Panc1 (cell line): Measurements from ENCODE around the gene ZNF831. TPM values are rescaled to one million over a fixed set of nuclear protein-coding genes. Genes with fewer than 3 reads are reported as not detected.
A peak's percentile ranks its signal among the peaks of the same experiment; 100 is the strongest.

Experiments used
- ATAC-seq: fragments of 200-7000 bp; cut with Tn5 transposase; 2 replicates; pipeline ENCODE4 v1.9.1; 2020; ENCODE audit warnings: mild to moderate bottlenecking, moderate library complexity
- BruUV-seq: library from RNA; stranded (reverse); fragments of 400-500 nt; replicated peaks from 2 replicates; lab custom pipeline; 2021; lab: Mats Ljungman, UMichigan
- CTCF ChIA-PET: fragments of 300-600 bp; sonication (Branson Sonifier 250); formaldehyde crosslinking; loops from one replicate; lab custom pipeline; 2022; ENCODE audit warnings: antibody characterized with exemption; lab: Charles Lee
- POLR2A ChIA-PET: fragments of 300-600 bp; sonication (Branson Sonifier 250); formaldehyde crosslinking; loops from one replicate; lab custom pipeline; 2022; ENCODE audit warnings: antibody characterized with exemption; lab: Charles Lee
- DNase-seq: peaks from one replicate; pipeline ENCODE4 v3.0.0-alpha.2; 2010; ENCODE audit warnings: low read depth, low spot score
- H3K27ac ChIP-seq: 2 replicates; pipeline ENCODE4 v1.5.1; 2011; ENCODE audit warnings: mild to moderate bottlenecking, low read length, inconsistent platforms
- H3K27me3 ChIP-seq: fragments of 200-500 bp; sonication (Bioruptor generic); 2 replicates; pipeline ENCODE4 v1.6.0; 2014; ENCODE audit warnings: low read length, inconsistent platforms; ENCODE audit not compliant: control insufficient read depth, insufficient read depth
- H3K36me3 ChIP-seq: fragments of 200-500 bp; sonication (Bioruptor generic); 2 replicates; pipeline ENCODE4 v1.5.1; 2014; ENCODE audit warnings: inconsistent platforms, mild to moderate bottlenecking, low read length, moderate library complexity; ENCODE audit not compliant: control insufficient read depth, insufficient read depth
- H3K4me1 ChIP-seq: 2 replicates; pipeline ENCODE4 v1.5.1; 2011; ENCODE audit warnings: inconsistent platforms, mild to moderate bottlenecking, low read length, moderate library complexity; ENCODE audit not compliant: control insufficient read depth, insufficient read depth
- H3K4me3 ChIP-seq, 2 experiments: 2 replicates each; pipeline ENCODE4 v1.5.1; 2011 to 2012; ENCODE audit warnings: low read depth in 2 of 2, low read length in 2 of 2, mild to moderate bottlenecking in 2 of 2, inconsistent platforms in 1 of 2, moderate library complexity in 1 of 2
- H3K9me3 ChIP-seq: fragments of 200-500 bp; sonication (Bioruptor generic); 2 replicates; pipeline ENCODE4 v1.5.1; 2014; ENCODE audit warnings: low read depth, mild to moderate bottlenecking, inconsistent platforms, low read length, moderate library complexity; ENCODE audit not compliant: control insufficient read depth, insufficient read depth
- CTCF ChIP-seq: fragments of 450-650 bp; IDR thresholded peaks from 2 replicates; pipeline ENCODE4 v1.5.1; 2017; ENCODE audit warnings: mild to moderate bottlenecking
- POLR2AphosphoS5 ChIP-seq: IDR thresholded peaks from 2 replicates; pipeline ENCODE4 v1.6.1; 2012; ENCODE audit warnings: mild to moderate bottlenecking, low read depth, low read length, moderate library complexity
- REST ChIP-seq, 2 experiments: IDR thresholded peaks; 2 replicates each; pipeline ENCODE4 v1.6.1; 2011 to 2012; ENCODE audit warnings: low read depth in 2 of 2, control low read depth in 1 of 2, low read length in 1 of 2, mild to moderate bottlenecking in 1 of 2, moderate library complexity in 1 of 2; ENCODE audit not compliant: insufficient read depth in 1 of 2
- SIN3A ChIP-seq: IDR thresholded peaks from 2 replicates; pipeline ENCODE4 v1.6.1; 2012; ENCODE audit warnings: low read depth, mild to moderate bottlenecking, low read length, moderate library complexity, borderline replicate concordance; ENCODE audit not compliant: insufficient read depth
- TCF7L2 ChIP-seq: IDR thresholded peaks from 2 replicates; pipeline ENCODE4 v1.6.1; 2011; ENCODE audit warnings: mild to moderate bottlenecking, low read depth, low read length, inconsistent platforms
- in situ Hi-C: cut with HindIII; loops from 2 replicates; pipeline ENCODE4 v1.10.0; 2016; ENCODE audit warnings: low sequenced_read_pairs, low pct_unique_long_range_greater_than_20kb
- intact Hi-C: fragments of 100-400 bp; cut with micrococcal nuclease; formaldehyde crosslinking; loops from one replicate; pipeline ENCODE4 v1.10.0; 2022; ENCODE audit not compliant: unreplicated experiment
- total RNA-seq: library from RNA; stranded (reverse); gene quantifications from one replicate; pipeline ENCODE4 v1.2.1, GENCODE V29; 2021; ENCODE audit not compliant: unreplicated experiment

Gene ZNF831
- total RNA-seq, 1 experiment from 2014 or later: 0.03 TPM

GRCh38 chr20:59222253-59223181, 58.9 kb downstream of the ZNF831 start:
- Histone ChIP-seq H3K27me3 (peaks cover 55% of the 10 kb centered on the region), H3K36me3 (no peaks in the 10 kb centered on the region), H3K27ac (no peak overlapping the region), H3K9me3 (no peaks in the 10 kb centered on the region), H3K4me1 (peaks cover 4% of the 10 kb centered on the region), H3K4me3 (peak overlapping the region; percentile 38 to 43)
- in situ Hi-C loops: no loop called here
- CTCF ChIA-PET: interaction anchor here (0.6 to 1.8 kb wide), 7 partner anchors 35 to 394 kb away, joined by 3 to 9 read pairs (median 4); no protein-coding TSS in a partner anchor
- DNase-seq: no peak
- POLR2A ChIA-PET: interaction anchor here (0.7 kb wide), 1 partner anchor 107 kb away, joined by 3 read pairs; no protein-coding TSS in a partner anchor
- no peak for TF ChIP-seq POLR2AphosphoS5
- TF ChIP-seq SIN3A: no peak
- no peak for TF ChIP-seq REST (IDR thresholded peaks at IDR 0.05; ENCODE audit: insufficient read depth in 1 of 2, low read depth in 2 of 2, low read length in 1 of 2)
- no peak for TF ChIP-seq TCF7L2
- TF ChIP-seq CTCF: peak; percentile 98
- intact Hi-C loops: loop anchor here (2.0 to 10.0 kb wide), 3 partner anchors 136 to 356 kb away; no protein-coding TSS in a partner anchor
- no TSS peak for BruUV-seq
- ATAC-seq: peak; percentile 96

DNA sequence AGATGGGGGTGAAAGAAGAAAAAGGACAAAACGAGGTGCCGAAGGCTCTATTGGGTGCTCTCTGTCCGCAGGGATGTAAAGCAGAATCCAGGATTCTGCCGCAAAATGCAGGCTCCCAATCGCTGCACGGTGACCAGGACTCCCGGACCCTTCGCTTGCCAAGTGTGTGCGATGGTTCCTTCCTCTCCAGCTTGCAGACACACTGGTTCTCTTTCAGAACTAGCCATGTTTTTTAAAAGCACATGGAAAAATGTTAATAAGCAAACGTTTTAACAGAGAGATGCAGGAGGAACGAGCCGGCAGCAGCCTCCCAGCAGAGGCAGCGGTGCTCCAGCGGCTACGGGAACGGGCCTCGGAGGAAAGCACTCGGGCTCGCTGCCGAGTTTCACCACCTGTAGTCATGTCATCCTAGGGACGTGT, 59.6 kb downstream of the ZNF831 start:
- DNase-seq (no peak), ATAC-seq (peak; percentile 49)
- H3K4me3 ChIP-seq: peak overlapping the region in 1 of 2 experiments; percentile 17; a peak in 1 of 4 replicates
- H3K36me3 ChIP-seq: no peaks in the 10 kb centered on the region
- TF ChIP-seq POLR2AphosphoS5 (no peak), CTCF (no peak), REST (IDR thresholded peaks at IDR 0.05; ENCODE audit: insufficient read depth in 1 of 2, low read depth in 2 of 2, low read length in 1 of 2) (no peak), SIN3A (no peak), TCF7L2 (no peak)
- H3K9me3 ChIP-seq: no peaks in the 10 kb centered on the region
- H3K27me3 ChIP-seq: peaks cover 55% of the 10 kb centered on the region
- H3K4me1 ChIP-seq: peaks cover 4% of the 10 kb centered on the region
- no TSS peak for BruUV-seq
- H3K27ac ChIP-seq: no peak overlapping the region
- intact Hi-C loops (loop anchor here (2.0 to 10.0 kb wide), 3 partner anchors 136 to 356 kb away; no protein-coding TSS in a partner anchor), in situ Hi-C loops (no loop called here)
- ChIA-PET POLR2A (no interaction called here), CTCF (interaction anchor here (0.6 to 1.8 kb wide), 2 partner anchors 136 to 1556 kb away, joined by 3 to 9 read pairs; no protein-coding TSS in a partner anchor)
